ENCODE data around the gene ISLR2.
"Not testable (repeated sequence)": the region's sequence is repeated elsewhere in the genome, so short reads cannot be mapped to it uniquely, and the experiment has no call there.

GRCh38 chr15:74099963-74100733, 30.2 kb upstream of the ISLR2 start:
- not testable (repeated sequence) for TF ChIP-seq CTCF (IDR thresholded peaks at IDR 0.05; ENCODE audit: low read depth, low read length); POLR2A (IDR thresholded peaks at IDR 0.05; ENCODE audit: extremely low read depth, insufficient read length); MAX (IDR thresholded peaks at IDR 0.05; ENCODE audit: low read depth, low read length); MYC (IDR thresholded peaks at IDR 0.05; ENCODE audit: low read depth, low read length)

Measured in NB4 (cell line).